Muscle of arm (tissue), 12 donors: ENCODE measurements around the gene SBDS. TPM values are rescaled to one million over a fixed set of nuclear protein-coding genes. Genes with fewer than 3 reads are reported as not detected.
"Not testable (repeated sequence)": the region's sequence is repeated elsewhere in the genome, so short reads cannot be mapped to it uniquely, and the experiment has no call there.

ENCODE experiments used
- DNase-seq: peaks from one replicate; pipeline ENCODE4 v3.0.0-alpha.2; 2013
- polyA plus RNA-seq, 12 donors: library from polyadenylated mRNA; unstranded; fragments of 120-200 nt; gene quantifications; one replicate each; pipeline ENCODE4 v1.2.1, GENCODE V29; 2013; ENCODE audit not compliant: insufficient read length in 12 of 12

The SBDS gene
- polyA plus RNA-seq, 12 donors: 174 to 315 (median 260) TPM; not detected in 1

DNA sequence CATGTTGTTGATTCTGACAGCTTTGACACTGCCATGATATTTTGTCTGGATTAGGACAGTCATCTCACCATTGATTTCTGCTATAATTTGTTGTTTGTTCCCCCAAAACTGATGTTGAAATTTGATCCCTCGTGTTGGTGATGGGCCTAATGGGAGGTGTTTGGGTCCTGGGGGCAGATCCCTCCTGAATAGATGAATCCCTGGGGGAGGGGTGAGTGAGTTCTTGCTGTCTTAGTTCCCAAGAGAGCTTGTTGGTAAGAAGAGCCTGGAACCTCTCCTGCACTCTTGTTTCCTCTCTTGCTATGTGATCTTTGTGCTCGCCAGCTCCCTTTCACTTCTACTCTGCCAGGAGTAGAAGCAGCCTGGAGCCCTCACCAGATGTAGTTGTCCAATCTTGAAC lies 8.8 kb upstream of the SBDS start:
- not testable (repeated sequence) for DNase-seq

DNA sequence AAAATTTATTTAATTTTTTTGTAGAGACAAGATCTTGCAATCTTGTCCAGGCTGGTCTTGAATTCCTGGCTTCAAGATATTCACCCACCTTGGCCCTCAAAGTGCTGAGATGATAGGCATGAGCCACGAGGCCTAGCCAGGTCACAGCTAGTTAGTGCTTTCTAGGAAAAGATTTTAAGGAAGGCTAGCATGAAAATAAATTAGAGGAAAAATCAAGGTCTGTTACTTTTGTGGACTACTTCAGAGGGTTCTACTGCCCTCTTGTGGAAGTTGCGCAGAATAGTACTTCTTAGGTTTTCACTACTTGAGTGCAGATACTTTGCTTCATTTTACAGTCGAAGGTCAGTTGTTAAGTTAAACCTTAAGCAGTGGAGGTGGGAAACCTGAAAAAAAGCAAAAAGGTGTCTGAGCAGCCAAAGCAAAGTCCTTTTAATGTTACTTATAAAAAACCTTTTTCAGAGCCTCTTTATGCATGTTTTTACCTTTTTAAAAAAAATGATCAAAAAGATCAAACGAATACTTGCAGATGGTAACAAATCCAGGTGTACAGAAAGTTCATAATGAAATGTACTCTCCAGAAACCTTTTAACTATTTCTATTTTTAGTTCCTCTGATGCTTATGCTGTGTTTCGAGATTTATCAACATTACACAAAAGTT lies 5.3 kb upstream of the SBDS start:
- DNase-seq: peak; percentile 16

DNA sequence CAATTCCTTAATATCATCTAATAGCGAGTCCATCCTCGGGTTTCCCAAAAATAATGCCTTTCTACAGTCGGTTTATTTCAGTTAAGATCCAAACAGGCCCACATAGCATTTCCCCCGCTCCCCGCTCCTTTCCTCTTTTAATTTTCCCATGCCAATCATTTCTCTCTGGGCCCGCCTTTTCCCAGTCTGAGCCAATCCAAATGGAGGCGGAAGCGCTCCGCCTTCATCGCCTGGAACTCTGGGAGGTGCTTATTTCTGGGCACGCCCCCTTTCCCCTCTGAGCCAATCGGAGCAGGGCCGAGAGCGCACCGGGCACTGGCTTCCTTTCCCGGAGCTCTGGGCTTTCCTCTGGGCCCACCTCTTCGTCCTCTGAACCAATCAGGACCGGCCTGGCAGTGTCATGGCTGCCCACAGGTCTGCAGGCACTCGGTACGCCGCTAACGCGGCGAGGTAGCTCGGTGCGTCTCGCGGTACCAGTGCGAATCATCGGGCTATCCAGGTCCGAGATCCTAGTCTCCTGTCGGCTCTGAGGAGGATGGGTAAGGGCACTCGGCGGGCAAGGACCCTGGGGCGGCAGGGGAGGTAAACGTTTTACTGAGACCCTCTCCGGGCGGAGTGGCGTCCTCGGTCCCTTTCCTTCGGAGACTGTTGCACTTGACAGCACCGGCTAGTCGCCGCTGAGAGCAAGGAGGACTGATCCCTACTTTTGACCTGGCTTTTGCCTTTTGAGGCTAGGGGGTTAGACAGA lies 1.2 kb upstream of the SBDS start, which contains the start of gene TYW1:
Gene TYW1, plus strand, starts transcription at position 390 of the 748 bp plus-strand sequence. Its CDS starts 146 bp downstream, at position 536.
- DNase-seq: peak; percentile 99

DNA sequence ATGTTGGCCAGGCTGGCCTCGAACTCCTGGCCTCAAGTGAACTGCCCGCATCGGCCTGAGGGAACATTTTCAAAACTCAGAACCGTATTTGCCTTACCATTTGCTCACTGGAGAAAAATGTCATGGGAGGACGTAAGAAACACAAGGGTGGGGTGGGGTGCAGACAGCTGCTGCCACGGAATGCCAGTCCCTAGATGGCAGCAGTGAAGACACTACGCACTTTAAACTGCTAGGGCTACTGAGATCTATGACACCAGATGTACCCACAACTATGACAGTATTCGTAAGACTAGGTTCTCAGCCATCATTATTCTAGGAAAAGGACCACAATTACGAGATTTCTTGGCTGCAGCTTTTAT lies 716 bp downstream of the SBDS start:
- peak; percentile 31 for DNase-seq

GRCh38 chr7:66994051-66994450 lies 1.3 kb downstream of the SBDS start:
- not testable (repeated sequence) for DNase-seq

DNA sequence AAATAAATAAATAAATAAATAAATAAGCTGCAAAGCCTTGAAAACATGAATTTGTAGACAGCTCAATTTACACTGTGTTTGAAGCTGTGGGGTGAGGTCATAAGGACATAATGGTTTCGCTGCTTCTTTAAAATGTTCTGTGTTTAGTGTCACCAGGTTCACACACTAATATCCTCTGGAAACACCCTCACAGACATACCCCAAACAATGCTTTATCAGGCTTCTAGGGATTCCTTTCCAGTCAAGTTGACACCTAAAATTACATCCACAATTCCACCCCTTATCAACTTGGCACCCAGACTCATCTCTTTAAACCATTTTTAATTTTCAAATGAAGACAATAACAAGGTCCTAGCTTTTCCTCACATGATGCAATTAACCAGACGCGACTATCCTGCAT lies 5.8 kb downstream of the SBDS start:
- not testable (repeated sequence) for DNase-seq

- not testable (repeated sequence) for DNase-seq
Measured at GRCh38 chr7:66980336-66980735, 15.1 kb downstream of the SBDS start.

DNA sequence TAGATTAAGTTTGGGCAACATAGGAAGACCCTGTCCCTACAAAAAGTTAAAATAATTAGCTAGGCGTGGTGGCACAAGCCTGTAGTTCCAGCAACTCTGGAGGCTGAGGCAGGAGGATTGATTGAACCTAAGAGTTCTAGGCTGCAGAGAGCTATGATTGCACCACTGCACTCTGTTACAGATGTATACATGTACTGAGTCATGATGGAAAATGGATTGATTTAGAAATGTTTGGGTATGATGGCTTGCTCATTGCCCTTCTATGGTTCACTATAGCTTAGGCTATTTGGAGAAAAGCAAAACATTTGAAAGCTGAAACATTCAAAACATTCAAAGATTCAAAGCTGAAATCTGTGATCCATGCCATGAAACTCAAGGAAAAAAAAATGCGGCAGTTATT lies 16.4 kb downstream of the SBDS start:
- not testable (repeated sequence) for DNase-seq

DNA sequence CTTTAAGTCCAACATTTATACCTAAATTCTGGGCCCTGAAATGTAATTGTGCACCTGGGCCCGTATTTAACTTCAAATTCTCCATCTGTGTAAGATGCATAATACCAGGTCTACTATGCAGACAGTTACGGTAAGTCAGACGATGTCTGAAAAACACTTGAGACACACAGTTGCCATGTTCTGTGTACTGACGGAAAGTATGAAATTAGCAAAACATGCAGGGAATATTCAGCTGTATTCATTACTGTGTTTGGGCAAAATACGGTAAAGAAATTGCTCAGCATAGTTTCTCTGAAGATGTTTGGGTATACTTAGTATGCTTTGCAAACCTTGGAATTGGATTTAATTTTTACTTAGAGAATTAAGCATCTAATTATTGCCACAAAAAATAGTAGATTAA lies 17.1 kb downstream of the SBDS start:
- DNase-seq: not testable (repeated sequence)

GRCh38 chr7:66974986-66975590 lies 20.3 kb downstream of the SBDS start:
- DNase-seq: no peak

- no peak for DNase-seq
Measured at GRCh38 chr7:66970310-66970709, 25.1 kb downstream of the SBDS start.

- DNase-seq: not testable (repeated sequence)
Measured at GRCh38 chr7:66969001-66969400, 26.4 kb downstream of the SBDS start.

- no peak for DNase-seq
Measured at GRCh38 chr7:66967029-66967428, 28.4 kb downstream of the SBDS start.

- DNase-seq: no peak
Measured at GRCh38 chr7:66964411-66964810, 31.0 kb downstream of the SBDS start.

DNA sequence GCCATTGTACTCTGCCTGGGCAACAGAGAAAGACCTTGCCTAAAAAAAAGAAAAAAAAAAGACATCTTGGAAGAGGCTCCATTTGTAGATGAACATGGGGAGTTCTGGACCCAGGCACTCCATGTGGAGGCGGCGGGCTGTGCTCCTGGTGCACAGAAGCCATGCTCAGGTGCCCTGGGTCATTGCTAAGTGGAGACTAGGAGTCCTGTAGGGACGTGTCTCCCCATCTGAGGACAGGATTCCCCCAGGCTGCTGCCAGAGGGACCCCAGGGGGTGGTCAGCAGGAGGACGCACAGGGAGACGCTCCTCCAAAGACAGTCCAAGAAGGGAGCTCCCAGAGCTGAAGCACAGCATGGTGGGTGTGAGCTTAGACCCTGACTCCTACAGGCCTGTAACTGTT lies 34.3 kb downstream of the SBDS start:
- DNase-seq: no peak

- DNase-seq: no peak
Measured at GRCh38 chr7:66960192-66960591, 35.2 kb downstream of the SBDS start.

DNA sequence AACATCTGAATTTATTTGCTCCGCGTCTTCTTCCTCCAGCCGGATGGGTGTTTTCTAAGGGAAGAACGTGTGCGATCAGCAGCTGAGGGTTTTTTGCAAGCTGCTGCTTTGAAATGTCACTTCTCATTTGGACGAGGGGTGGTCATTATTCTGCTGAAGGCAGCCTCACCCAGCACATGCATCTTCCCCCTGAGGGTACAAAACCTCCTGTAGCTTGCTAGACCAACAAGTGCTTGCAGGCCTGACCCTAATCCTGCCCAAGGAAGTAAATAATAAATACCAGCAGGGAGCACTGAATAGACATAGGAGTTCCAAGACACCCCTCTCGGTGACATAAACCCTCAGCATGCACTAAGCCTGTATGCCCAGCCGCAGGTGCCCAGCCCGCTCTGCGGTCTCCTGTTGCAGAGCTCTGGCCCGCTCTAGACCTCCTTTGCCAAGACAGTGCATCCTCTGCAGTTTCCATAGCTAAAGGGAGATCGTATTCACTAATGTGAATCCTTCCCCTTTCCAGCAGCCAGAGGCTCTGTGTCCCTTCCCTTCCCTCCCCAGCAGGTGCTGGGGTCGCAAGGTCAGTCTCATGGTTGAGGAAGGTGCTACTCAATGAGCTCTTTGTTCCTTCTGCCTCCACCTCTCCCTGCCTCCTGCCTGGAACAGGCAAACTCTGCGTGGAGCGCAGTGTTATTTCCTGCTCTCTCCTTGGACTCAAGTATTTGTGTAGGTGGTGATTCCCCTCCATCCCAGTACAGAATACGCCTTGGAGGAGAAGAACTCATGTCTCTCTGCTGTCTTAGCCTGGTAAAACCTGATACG lies 36.6 kb downstream of the SBDS start:
- DNase-seq: no peak

- no peak for DNase-seq
Measured at GRCh38 chr7:66957595-66958290, 37.6 kb downstream of the SBDS start.

- no peak for DNase-seq
Measured at GRCh38 chr7:66953044-66953427, 42.4 kb downstream of the SBDS start.

GRCh38 chr7:66952343-66953043 lies 42.9 kb downstream of the SBDS start:
- DNase-seq: no peak

- no peak for DNase-seq
Measured at GRCh38 chr7:66950763-66951162, 44.6 kb downstream of the SBDS start.
